A204.1 (cell line): ENCODE measurements around the gene AZIN2.

ENCODE experiments used
- FAIRE-seq: peaks from 2 replicates; lab custom pipeline; 2012; peaks lifted over from hg19 to GRCh38; lab: Jason Lieb, UNC

AZIN2 gene

DNA sequence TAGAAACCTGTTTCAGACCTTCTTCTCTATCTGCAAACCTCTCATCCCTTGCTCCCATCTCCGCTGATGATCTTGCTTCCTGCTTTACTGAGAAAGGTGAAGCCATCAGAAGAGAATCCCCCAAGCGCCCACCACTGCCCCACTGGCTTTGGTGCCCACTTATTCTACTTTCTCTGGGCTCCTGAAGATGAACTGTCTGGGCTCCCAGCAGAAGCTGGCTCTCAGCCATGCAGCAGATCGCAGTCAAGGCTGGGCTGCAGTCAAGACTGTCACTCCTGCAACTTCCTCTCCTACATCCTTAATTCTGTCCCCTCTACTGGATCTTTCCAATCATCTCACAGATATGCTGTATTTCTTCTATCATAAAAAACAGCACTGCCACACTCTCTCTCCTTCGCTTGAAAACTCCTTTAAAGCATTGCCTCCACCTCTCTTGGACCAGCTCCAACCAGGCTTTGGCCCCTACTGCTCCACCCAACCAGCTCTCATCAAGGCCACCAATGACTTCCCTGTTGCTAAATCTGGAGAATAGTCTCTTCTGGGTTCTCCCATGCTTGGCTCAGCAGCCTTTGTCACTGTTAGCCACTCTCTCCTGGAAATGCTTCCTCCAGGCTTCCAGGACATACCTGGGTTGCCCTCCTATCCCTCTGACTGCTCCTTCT lies 75.1 kb downstream of the AZIN2 start:
- FAIRE-seq, result no peak

DNA sequence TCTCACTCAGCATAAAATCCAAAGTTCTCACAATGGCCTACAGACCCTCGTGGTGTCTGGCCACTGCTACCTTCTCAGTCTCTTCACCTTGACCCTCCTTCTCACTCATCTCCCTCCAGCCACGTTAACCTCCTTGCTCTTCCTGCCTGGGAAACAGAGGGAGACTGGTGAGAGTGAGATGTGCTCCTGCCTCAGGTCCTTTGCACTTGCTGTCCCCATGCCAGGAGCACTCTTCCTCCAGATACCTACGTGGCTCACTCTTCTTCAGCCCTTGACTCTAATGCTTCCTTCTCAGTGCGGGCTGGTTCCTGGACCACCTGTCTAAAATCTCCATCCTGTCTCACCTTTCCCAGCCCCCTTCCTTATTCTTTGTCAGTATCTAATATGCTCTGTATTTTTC lies 76.2 kb downstream of the AZIN2 start:
- no peak for FAIRE-seq

DNA sequence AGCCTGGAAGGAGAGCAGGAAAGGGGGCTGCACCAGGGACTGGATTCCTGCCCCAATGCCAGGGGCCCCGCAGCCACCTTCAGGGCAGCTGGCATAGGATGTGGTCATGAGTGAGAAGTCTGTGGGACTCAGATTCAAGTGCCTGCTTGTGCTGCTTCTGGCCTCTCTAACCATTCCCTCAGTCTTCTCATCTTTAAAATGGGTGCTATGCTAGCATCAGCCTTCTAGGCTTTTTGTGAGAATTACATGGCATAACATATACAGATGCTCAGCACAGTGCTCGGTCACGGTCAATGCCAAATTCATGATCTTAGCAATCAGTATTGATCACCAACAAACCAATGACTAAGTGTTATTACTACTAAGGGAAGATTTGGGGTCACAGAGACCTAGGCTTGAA lies 77.4 kb downstream of the AZIN2 start:
- no peak for FAIRE-seq

DNA sequence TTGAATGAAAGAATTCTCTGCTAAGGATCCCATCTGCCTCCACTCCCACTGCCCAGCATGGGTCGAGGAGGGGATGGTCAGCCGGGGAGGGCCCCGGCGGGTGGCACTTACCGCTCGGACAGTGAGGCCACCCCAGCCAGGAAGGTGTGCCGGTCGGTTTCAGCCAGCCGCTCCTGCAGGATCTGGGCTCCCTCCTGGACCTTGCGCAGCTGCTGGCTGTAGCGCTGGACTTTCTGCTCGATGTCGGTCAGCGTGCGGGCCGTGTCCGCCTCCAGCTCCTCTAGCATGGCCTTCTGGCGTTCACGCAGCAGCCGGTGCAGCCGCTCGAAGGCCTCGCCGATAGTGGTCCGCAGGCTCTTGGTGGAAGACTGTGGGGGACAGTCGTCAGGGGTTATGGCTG lies 78.6 kb downstream of the AZIN2 start:
- FAIRE-seq, result no peak

DNA sequence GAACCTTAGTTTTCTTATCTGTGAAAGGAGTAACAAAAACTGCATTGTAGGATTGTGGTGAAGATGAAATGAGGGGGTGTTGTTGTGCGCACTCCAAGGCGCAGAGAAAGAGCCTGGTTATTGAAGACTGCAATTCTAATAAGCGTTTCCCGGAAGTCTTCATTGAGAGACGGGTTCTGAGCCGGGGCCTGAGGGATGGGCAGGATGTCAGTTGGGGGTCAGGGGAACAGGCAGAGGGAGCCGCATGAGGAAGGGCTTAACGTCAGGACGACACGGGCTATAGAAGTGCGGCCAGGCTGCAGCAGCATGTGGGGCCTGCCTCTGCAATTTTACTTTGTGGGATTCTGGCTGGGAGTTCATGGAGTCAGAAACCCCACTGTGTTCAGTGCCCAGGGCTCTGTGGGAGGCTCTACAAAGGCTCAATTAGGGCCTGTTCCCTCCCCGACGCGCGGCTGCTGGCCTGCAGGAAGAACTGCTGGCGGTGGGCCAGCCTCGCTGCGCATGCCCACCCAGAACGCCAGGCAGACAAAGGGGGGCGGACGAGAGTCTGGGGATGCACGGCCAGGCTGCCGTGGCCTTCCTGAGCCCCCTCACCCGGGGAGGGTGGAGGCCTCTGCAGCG lies 80.2 kb downstream of the AZIN2 start:
- no peak for FAIRE-seq

DNA sequence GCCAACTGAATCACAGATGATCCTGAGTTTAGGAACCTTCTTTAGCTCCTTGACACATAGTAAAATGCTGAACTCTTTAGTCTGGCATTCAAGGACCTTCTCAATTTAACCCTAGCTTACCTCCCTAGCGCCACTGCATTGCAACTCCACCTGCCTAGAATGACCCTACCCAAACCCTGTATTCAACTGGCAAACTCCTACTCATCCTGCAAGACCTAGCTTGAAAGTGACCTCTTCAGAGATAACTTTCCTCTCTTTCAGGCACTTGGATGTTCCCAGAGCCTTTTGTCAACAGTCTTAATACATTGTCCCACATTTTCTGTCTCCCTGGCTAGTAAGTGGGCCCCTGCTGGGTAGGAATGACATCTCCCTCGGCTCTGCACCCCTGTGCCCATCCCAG lies 81.2 kb downstream of the AZIN2 start:
- FAIRE-seq, result no peak

DNA sequence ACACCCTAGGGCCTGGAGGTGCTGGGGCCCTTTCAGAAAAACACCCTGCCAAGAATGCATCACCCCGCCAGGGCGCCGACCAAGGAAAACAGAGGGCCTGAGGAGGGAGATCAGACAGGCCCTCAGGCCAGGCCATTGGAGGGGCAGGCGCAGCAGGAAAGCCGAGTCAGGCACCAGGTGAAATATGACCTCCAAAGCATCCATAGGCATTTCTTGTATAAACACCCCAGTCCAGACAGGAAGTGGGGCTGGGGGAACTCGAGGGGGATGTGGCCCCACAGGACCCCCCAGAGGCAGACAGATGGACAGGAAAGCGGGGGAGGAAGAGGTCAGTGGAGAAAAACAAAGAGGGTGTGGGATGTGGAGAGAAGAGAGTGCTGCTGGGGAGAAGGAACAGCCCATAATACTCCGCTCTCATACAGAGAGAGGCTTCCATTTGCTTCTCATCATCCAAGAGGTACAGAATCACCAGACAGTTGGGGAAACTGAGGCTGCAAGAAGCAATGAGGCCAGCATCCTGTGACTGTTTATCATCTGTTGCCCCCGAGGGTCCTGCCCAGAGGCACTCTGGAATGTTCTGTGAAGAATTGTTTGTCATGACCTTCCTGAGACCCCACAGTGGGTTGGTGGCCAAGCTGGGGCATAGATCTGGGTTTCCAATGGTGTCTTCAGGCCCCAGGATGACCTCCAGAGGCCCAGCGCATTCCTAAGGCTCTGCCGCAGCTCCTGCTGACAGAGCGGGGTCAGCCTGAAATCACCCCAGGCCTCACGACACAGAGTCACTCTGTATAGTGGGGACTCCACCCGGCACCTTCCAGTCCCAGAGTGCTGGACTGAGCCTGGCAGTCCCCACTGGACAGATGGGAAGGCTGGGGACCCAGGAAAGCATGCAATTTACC lies 82.9 kb downstream of the AZIN2 start:
- FAIRE-seq, result no peak

DNA sequence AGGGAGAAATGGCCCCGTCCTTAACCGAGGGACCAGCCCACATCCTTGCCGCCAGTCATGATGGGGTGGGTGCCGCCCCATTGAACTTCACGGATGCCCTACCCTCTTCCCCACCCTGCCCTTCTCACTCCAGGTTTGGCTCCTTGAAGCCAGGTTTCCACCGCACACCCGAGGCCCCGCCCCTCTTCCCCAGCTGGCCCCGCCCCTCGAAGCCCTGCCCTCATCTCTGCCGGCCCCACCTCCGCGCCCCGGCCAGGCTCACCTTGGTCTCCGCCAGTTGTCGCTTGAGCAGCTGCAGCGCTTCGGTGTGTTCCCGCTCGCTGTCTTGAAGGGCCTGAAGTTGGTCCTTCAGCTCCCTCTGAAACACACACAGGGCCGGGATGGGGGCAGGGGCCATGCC lies 84.3 kb downstream of the AZIN2 start:
- no peak for FAIRE-seq

DNA sequence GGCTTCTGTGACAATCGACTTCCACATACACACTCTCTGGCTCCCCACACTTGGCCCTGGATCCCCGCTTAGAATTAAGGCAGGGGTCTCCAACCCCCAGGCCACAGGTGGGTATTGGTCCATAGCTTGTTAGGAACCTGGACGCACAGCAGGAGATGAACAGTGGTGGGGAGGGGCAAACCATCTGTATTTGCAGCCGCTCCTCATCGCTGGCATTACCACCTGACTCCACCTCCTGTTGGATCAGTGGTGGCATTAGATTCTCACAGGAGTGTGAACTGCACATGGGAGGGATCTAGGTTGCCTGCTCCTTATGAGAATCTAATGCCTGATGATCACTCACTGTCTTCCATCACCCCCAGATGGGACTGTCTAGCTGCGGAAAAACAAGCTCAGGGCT lies 84.9 kb downstream of the AZIN2 start:
- FAIRE-seq, result no peak

DNA sequence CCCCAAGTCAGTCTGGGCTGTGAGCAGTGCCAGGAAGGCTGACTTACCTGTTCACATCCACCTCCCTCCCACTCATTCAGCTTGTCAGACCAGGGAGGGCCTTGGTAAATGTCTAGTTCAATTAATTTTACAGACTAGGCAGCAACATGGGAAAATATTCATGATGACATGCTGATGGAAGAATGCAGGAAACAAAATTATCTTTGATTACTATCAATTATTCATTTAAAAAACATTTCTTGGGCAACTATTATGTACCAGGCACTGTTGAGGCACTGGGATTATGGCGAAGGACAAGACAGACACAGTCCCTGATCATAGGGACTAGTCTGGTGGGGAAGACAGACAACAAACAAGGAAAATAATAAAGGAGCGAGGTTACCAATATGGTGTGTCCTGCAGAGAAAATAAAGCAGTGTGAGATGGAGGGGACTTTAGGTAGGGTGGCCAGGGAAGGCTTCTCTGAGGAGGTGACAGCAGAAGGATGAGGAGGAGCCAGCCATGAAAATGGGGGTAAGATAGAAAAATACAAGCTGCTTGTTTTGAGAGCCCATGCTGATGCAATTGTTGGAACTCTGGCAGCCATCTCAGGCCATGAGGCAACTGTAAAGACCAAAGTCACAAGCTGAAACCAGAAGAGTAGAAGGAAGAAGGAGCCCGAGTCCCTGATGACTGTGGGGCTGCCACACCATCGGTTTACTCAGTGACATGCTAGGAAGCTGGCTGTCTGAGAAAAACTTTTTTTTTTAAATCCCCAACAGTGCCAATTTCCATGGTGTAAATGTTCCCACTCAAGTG lies 86.9 kb downstream of the AZIN2 start:
- no peak for FAIRE-seq

DNA sequence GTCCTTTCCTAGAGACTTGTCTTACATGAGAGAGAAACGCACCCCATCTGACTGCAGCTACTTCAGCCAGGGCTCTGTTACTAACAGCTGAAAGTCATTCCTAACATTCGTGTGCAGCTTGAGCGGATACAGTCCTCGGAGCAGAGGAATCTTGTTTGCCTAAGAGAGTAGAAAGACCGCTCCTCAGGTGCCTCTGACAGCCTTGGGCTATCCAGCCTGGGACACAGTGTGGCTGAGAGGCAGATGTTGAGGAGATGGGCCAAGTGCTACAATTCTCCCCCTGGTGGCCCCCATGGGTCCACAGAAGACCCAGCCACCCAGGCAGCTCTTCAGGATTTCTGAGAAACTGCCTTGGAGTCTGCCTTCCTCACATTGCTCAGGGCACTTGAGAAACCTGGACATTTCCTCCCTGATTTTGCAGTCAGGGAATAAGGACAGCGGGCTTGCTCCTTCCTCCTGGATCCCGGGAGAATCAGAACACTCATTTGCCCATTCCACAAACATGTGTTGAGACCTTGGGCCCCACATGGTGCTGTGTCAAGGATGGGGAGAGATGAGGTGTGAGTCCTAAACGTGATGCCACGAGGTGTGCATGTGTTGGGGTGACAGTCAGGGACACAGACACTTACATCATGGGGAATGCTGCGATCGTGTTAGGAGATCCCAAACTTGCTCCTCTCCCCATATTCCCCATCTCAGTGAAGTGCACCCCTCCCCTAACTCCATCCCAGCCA lies 87.8 kb downstream of the AZIN2 start:
- no peak for FAIRE-seq

DNA sequence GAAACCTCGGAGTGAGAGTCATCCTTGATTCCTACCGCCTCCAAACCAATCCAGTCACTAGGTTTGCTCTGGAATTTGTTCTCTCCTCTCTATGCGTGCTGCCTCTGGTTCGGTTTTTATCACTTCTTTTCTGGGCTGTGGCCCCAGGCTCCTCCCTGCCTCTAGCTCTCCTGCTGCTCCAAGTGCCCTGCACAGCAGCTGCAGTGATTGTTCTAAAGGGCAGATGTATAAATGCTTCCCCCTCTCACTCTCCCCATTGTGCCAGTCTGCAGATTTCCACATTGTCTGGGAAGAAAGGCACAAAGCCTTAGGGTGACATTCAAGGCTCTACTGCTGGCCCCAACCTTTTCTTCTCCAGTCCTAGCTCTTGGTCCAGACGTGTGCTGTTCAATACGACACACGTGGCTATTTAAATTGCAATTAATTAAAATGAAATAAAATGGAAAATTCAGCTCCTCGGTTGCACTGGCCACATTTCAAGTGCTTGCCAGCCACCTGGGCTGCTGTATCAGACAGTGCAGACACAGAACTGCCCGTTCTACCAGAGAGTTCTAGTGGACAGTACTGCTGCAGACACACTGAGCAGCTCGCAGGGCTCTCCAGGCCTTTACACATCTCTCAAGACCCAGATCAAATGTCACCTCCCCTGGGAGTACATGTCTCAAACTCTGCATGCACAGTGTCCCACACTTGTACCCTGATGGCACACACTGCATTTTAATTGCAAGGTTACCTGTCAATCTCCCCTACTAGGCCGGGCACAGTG lies 88.5 kb downstream of the AZIN2 start:
- FAIRE-seq, result no peak
